DOHH2 (cell line): ENCODE measurements around the gene GPR176.

Experiments
- H3F3A ChIP-seq: fragments of 200-600 bp; sonication (generic), shearing (Covaris generic); 2 replicates; pipeline ENCODE4 v1.6.0; 2016; ENCODE audit warnings: antibody characterized with exemption, mild to moderate bottlenecking; ENCODE audit not compliant: control insufficient read depth, insufficient read depth
- H3K27ac ChIP-seq: fragments of 200-600 bp; sonication (generic); 2 replicates; pipeline ENCODE4 v1.5.1; 2014; ENCODE audit warnings: low read depth, mild to moderate bottlenecking, low read length, moderate library complexity
- H3K27me3 ChIP-seq: fragments of 200-600 bp; sonication (generic); 2 replicates; pipeline ENCODE4 v1.6.1; 2014; ENCODE audit warnings: mild to moderate bottlenecking, low read length, mixed read lengths; ENCODE audit not compliant: control insufficient read depth
- H3K36me3 ChIP-seq: fragments of 200-600 bp; sonication (generic); 2 replicates; pipeline ENCODE4 v1.6.1; 2014; ENCODE audit warnings: mild to moderate bottlenecking, low read length, moderate library complexity, mixed read lengths; ENCODE audit not compliant: control insufficient read depth
- H3K4me1 ChIP-seq: fragments of 200-600 bp; sonication (generic); 2 replicates; pipeline ENCODE4 v1.6.1; 2014; ENCODE audit warnings: mild to moderate bottlenecking, low read length, mixed read lengths; ENCODE audit not compliant: control insufficient read depth
- H3K4me2 ChIP-seq: fragments of 200-600 bp; sonication (generic); 2 replicates; pipeline ENCODE4 v1.6.0; 2014; ENCODE audit warnings: mild to moderate bottlenecking, low read length, moderate library complexity
- H3K4me3 ChIP-seq: fragments of 200-600 bp; sonication (generic); 2 replicates; pipeline ENCODE4 v1.5.1; 2014; ENCODE audit warnings: mild to moderate bottlenecking, low read length, mixed read lengths
- H3K79me2 ChIP-seq: fragments of 200-600 bp; sonication (generic); 2 replicates; pipeline ENCODE4 v1.6.1; 2014; ENCODE audit warnings: mild to moderate bottlenecking, low read length, mixed read lengths; ENCODE audit not compliant: control insufficient read depth
- H3K9me2 ChIP-seq: fragments of 200-600 bp; sonication (generic); replicated peaks from 2 replicates; pipeline ENCODE4 v1.6.1; 2014; ENCODE audit warnings: mild to moderate bottlenecking, low read length, mixed read lengths; ENCODE audit not compliant: control insufficient read depth
- H3K9me3 ChIP-seq: fragments of 200-600 bp; sonication (generic); 2 replicates; pipeline ENCODE4 v1.6.1; 2014; ENCODE audit warnings: antibody characterized with exemption, low read length, mixed read lengths; ENCODE audit not compliant: control insufficient read depth, insufficient read depth
- H4K20me1 ChIP-seq: fragments of 200-600 bp; sonication (generic); 2 replicates; pipeline ENCODE4 v1.6.0; 2014; ENCODE audit warnings: low read depth, mild to moderate bottlenecking, antibody characterized with exemption, low read length, moderate library complexity; ENCODE audit not compliant: control insufficient read depth, insufficient read depth
- CTCF ChIP-seq: fragments of 200-600 bp; sonication (generic); IDR thresholded peaks from one replicate; pipeline ENCODE4 v1.5.1; 2014; ENCODE audit warnings: antibody characterized with exemption, mild to moderate bottlenecking, low read depth, low read length; ENCODE audit not compliant: poor library complexity, severe bottlenecking
- EZH2phosphoT487 ChIP-seq: fragments of 200-600 bp; sonication (generic); IDR thresholded peaks from 2 replicates; pipeline ENCODE4 v1.6.1; 2017; ENCODE audit warnings: borderline replicate concordance, mild to moderate bottlenecking, antibody characterized with exemption, low read length, moderate library complexity, mixed read lengths

Gene GPR176

DNA sequence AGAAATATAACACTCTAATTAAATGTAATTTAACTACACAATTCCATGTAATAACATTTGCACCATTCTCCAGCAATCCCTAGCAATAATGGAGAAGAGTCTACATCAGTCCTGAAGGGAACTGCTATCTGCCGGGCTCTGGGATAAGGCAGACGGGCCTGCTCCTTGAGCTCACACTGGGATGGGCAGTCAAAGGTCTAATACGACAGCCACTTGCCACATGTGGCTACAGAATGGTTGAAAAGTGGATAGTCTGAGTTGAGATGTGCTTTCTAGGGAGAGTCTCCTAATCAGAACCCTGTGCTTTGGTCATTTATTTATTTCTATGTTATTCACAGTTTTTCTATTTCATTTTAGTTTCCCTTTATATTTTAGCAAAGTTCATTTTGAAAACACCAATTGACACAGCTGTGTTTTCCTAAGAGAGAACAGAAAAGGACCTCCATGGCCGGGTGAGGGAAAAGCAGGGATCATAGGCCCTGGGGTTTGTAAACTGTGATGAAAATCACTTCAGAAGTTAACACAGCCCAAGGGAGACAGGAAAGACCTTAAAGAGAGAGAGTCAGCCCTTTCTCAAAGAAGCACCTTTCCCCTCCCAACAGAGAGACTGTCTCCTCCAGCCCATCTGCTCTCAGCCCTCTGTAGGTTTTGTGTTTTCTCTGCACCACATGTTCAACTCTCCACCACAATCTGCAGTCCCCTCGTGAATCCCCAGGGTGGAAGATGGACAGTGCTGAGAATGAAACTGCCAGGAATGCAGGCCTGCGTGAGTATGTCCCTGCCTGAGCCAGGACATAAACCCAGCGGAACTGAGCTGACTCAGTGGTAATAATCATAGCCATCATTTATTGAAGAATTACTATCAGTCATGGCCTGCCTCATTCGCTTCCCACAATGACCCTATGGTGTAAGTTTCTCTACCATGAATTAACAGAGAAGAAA, 149.0 kb downstream of the GPR176 start:
- Histone ChIP-seq H4K20me1 (no peaks in the 10 kb centered on the region), H3K79me2 (no peaks in the 10 kb centered on the region), H3K4me2 (no peak overlapping the region), H3F3A (no peaks in the 10 kb centered on the region), H3K4me3 (no peak overlapping the region), H3K27me3 (no peaks in the 10 kb centered on the region), H3K9me3 (no peaks in the 10 kb centered on the region), H3K9me2 (no peaks in the 10 kb centered on the region), H3K4me1 (peaks cover 4% of the 10 kb centered on the region; the same call in 1 of the 2 replicates), H3K27ac (no peak overlapping the region), H3K36me3 (no peaks in the 10 kb centered on the region)
- TF ChIP-seq EZH2phosphoT487, result no peak
- TF ChIP-seq CTCF, result no peak

DNA sequence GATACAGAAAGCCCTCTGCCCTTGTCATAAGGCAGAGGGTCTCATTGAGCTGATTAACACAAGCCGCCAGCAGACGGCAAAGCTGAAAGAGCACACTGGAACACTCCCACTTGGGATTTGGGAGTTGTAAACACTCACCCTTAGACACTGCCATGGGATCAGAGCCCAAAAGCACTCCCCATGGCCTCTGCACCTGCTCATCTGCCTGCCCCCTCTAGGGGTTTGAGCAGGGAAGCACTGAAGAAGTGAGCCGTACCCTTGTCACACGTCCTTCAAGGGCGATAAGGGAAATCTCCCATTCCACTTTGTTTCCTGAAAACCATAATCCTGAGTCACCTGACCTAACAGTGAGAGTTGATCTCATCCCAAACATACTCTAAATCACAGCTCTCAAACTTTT, 152.1 kb downstream of the GPR176 start:
- TF ChIP-seq CTCF (no peak), EZH2phosphoT487 (no peak)
- Histone ChIP-seq H4K20me1 (no peaks in the 10 kb centered on the region), H3F3A (no peaks in the 10 kb centered on the region), H3K4me2 (no peak overlapping the region), H3K9me2 (no peaks in the 10 kb centered on the region), H3K27me3 (no peaks in the 10 kb centered on the region), H3K27ac (no peak overlapping the region), H3K4me1 (no peaks in the 10 kb centered on the region), H3K36me3 (no peaks in the 10 kb centered on the region), H3K9me3 (no peaks in the 10 kb centered on the region), H3K79me2 (no peaks in the 10 kb centered on the region), H3K4me3 (no peak overlapping the region)

DNA sequence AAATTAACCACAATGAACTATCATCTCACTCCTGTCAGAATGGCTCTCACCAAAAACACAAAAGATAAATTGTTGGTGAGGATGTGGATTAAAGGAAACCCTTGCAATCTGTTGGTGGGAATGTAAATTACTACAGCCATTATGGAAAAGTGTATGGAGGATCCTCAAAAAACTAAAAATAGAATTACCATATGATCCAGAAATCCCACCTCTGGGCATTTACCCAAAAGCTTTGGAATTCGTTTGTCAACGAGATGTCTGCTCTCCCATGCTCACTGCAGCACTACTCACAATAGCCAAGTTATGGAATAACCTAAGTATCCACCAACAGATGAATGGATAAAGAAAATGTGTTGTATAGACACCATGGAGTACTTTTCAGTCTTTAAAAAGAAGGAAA, 159.1 kb downstream of the GPR176 start:
- Histone ChIP-seq H3K4me3 (no peak overlapping the region), H3K36me3 (no peaks in the 10 kb centered on the region), H3K9me3 (no peaks in the 10 kb centered on the region), H3K4me2 (no peak overlapping the region), H3K79me2 (no peaks in the 10 kb centered on the region), H4K20me1 (no peaks in the 10 kb centered on the region), H3K4me1 (no peaks in the 10 kb centered on the region), H3K27ac (no peak overlapping the region), H3F3A (no peaks in the 10 kb centered on the region), H3K27me3 (peaks cover 18% of the 10 kb centered on the region), H3K9me2 (no peaks in the 10 kb centered on the region)
- TF ChIP-seq EZH2phosphoT487, result no peak
- TF ChIP-seq CTCF, result no peak
